Measurements from ENCODE around the gene FAM180B.
A peak's percentile ranks its signal among the peaks of the same experiment; 100 is the strongest.
"Not testable (repeated sequence)": the region's sequence is repeated elsewhere in the genome, so short reads cannot be mapped to it uniquely, and the experiment has no call there.

Gene FAM180B

DNA sequence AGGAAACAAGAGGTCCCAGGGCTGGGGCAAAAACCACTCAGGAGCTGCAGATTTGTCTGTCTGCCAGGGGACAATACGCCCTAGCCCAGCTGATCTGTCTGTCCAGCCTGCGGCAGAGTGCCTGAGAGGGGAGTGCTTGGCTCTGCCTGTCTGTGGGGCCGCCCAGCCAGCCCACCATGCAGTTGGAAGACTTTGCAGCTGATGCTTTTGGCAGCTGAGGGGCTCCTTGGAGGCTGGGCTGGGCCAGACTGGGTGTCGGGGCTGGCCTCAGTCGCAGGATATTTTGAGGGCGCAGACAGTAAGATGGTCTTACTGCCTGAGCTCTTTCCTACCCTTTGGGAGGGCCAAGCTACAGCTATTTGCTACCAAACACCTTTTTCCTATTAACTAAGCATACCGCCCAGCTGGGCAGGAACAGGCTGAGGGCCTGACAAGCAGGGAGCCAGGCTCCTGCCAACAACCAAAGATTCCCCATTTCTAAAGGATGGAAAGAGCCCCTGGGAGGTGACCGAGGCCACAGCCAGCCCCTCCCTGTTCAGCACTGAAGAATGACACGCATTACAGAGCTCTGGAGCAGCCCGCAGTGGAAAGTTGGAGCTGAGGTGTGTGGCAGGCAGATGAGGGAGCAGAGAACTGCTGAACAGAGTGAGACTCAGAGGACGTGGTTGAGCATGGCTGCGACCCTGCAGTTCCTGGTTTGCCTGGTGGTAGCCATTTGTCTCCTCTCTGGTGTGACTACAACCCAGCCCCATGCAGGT, at the start of gene FAM180B:
FAM180B (plus strand) TSS at position 581 of the 758 bp plus-strand sequence; CDS start at position 672, 91 bp downstream.
- DNase-seq, result no peak

- DNase-seq, result no peak
These were observed 49.6 kb upstream of the FAM180B start for GRCh38 chr11:47536915-47537314.

GRCh38 chr11:47538741-47539565, 47.5 kb upstream of the FAM180B start:
- DNase-seq, result no peak

DNA sequence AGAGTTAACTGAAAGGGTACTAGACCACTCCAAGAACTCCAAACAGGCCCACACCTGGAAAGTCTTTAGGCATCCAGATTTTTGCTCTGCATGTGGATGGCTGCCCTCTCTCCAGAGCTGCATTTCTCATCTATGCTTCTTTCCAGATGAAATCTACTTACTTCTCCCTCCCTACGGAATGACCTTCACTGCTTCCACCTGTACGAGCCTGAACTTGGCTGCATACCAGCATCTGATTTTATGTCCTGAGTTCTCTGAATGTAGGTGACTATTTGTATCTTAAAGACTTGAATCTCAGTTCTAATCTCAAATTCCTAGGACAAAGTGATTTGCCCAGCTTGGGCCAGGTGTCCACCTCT, 46.8 kb upstream of the FAM180B start:
- DNase-seq, result no peak

GRCh38 chr11:47541070-47541469, 45.4 kb upstream of the FAM180B start:
- DNase-seq, result no peak

DNA sequence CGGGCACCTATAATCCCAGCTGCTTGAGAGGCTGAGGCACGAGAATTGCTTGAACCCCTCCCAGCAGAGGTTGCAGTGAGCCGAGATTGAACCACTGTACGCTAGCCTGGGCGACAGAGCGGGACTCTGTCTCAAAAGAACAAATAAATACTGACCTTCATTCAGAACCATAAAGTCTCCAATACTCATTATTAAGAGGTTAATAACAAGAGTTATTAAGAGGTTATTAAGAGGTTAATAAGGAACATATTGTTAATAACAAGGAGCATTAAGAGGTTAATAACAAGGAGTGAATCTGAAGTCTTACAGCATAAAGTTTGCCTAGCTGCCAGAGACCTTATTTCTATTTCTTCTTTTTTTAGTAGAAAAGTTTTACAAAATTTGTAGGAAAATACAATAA, 41.2 kb upstream of the FAM180B start:
- no peak for DNase-seq

- not testable (repeated sequence) for DNase-seq
These were observed 40.2 kb upstream of the FAM180B start for GRCh38 chr11:47546274-47546673.

- DNase-seq, result no peak
These were observed 36.0 kb upstream of the FAM180B start for GRCh38 chr11:47550288-47551047.

DNA sequence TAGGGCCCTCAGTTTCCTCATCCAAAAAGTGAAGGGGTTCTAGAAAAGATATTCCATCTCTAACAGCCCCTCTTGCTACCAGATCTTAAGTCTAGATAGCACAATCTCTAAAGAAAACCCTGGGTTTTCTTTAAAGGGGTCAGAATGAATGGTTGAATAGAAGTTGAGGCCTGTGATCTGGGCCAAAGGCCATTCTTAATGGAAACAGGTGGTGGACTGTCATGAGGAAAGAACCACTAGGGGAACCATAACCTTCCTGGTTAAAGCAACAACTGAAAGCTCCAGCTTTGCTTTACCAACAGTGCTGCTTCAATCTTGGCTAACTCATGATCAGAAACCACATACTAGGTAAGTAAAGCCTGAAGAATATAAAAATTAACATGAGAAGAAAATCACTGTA, 35.4 kb upstream of the FAM180B start:
- DNase-seq, result no peak

DNA sequence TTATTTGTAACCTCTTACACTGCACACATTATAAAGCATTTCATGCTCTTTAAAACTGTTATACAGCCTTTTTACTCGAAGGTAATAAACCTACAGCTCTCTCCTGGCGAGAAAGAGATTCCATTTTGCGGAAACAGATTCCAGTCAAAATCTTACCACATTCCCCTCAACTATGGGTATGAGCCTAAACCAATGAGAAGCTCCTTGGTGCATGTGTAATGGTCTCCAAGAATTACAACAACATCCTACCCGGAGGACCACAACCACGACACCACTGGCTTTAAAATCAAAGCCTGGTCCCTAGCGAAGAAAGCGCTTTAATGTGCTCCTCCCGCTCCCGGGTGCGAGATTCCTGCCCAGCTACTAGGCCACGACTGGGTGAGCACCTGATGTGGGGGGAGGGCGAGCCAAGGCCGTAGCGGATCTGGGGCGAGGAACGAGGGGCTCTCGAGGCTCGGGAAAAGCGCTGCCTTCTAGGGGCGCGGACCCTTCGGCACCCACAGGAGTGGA, 34.4 kb upstream of the FAM180B start:
- no peak for DNase-seq

- DNase-seq, result peak; percentile 94
These were observed 33.7 kb upstream of the FAM180B start, which contains the start of gene CELF1 for GRCh38 chr11:47552566-47553405. CELF1 (minus strand) TSS chr11:47553132; CDS start chr11:47499523, 53,609 bp downstream.

DNA sequence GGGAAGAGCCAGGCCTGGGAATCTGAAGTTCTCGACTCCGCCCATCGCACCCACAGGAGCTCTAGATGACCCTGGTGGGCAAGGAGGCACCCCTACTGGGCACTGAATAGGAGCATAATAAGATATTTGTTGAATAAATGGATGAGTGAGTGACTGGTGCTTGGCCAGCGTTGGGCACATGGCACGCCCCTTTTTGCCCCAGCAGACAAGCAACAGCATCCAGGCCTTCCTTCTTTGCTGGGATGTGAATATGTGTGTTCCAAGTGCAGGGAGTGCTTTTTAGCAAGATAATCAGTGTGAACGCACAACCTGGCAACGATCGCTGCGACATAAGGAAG, 33.1 kb upstream of the FAM180B start:
- no peak for DNase-seq

- not testable (repeated sequence) for DNase-seq
These were observed 29.5 kb upstream of the FAM180B start for GRCh38 chr11:47557004-47557403.

- DNase-seq, result no peak
These were observed 27.8 kb upstream of the FAM180B start for GRCh38 chr11:47558695-47559094.

DNA sequence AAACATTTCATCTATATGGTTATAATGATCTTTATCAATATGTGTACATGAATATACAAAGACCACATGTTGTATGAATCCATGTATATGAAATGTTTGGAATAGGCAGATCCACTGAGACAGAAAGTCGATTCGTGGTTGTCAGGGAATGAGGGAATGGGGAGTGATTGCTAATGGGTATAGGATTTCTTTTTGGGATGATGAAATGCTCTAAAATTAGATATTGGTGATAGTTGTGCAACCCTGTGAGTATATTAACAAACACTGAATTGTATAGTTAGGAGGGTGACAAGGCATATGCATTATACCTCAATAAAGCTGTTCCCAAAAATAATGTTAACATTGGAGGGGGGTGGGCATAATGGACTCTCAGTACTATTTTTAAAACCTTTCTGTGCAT, 26.1 kb upstream of the FAM180B start:
- DNase-seq, result no peak

GRCh38 chr11:47562393-47562792, 24.1 kb upstream of the FAM180B start:
- DNase-seq, result not testable (repeated sequence)

DNA sequence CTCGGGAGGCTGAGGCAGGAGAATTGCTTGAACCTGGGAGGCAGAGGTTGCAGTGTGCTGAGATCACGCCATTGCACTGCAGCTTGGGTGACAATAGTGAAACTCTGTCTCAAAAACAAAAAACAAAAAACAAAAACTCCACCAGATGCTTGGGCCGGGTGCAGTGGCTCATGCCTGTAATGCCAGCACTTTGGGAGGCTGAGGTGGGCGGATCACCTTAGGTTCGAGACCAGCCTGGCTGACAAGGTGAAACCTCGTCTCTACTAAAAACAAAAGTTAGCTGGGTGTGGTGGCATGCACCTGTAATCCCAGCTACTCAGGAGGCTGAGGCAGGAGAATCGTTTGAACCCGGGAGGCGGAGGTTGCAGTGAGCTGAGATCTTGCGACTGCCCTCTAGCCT, 22.1 kb upstream of the FAM180B start:
- DNase-seq, result not testable (repeated sequence)

- DNase-seq, result no peak
These were observed 21.5 kb upstream of the FAM180B start for GRCh38 chr11:47564933-47565339.

GRCh38 chr11:47565340-47566148, 20.9 kb upstream of the FAM180B start, which contains the start of gene PTPMT1:
PTPMT1 (plus strand) TSS chr11:47565599; CDS start chr11:47565623, 24 bp downstream.
- peak; percentile 87 for DNase-seq

GRCh38 chr11:47566149-47566698, 20.3 kb upstream of the FAM180B start:
- peak; percentile 55 for DNase-seq

GRCh38 chr11:47569646-47570045, 16.8 kb upstream of the FAM180B start:
- no peak for DNase-seq

Data from activated CD8-positive, alpha-beta memory T cell treated with anti-CD3 and anti-CD28 coated beads, Interleukin-2, amount 50 U/mL, for 48 hours (primary cell).